Upper lobe of right lung (tissue), 1 donor: Measurements from ENCODE around the gene SPSB1. TPM values are rescaled to one million over a fixed set of nuclear protein-coding genes. Genes with fewer than 3 reads are reported as not detected.

Source experiments
- ATAC-seq: fragments of 200-7000 bp; cut with Tn5 transposase; one replicate; pipeline ENCODE4 v1.9.1; 2020; ENCODE audit warnings: mild to moderate bottlenecking, moderate library complexity
- DNase-seq: peaks from one replicate; pipeline ENCODE4 v3.0.0-alpha.2; 2020
- H3K27ac ChIP-seq: fragments of 200-600 bp; one replicate; pipeline ENCODE4 v1.8.0; 2022
- H3K27me3 ChIP-seq: fragments of 200-600 bp; one replicate; pipeline ENCODE4 v1.8.0; 2022; ENCODE audit warnings: mild to moderate bottlenecking
- H3K36me3 ChIP-seq: fragments of 200-600 bp; one replicate; pipeline ENCODE4 v1.8.0; 2022
- H3K4me1 ChIP-seq: fragments of 200-600 bp; one replicate; pipeline ENCODE4 v1.8.0; 2022
- H3K4me3 ChIP-seq: fragments of 200-600 bp; one replicate; pipeline ENCODE4 v1.8.0; 2022; ENCODE audit warnings: mild to moderate bottlenecking
- H3K9me3 ChIP-seq: fragments of 200-600 bp; one replicate; pipeline ENCODE4 v1.8.0; 2022
- intact Hi-C: fragments of 100-400 bp; cut with DNase I; formaldehyde crosslinking; loops from one replicate; pipeline ENCODE4 v1.11.0; 2022
- total RNA-seq: library from RNA; stranded (reverse); fragmentation: NEBNext Ultra II Directional; extraction: Animal tissue kit (Norgen Biotek cat#: 25700); gene quantifications from one replicate; pipeline ENCODE4 v1.2.1, GENCODE V29; 2021
- TF ChIP-seq, protein P1 (sequence below): fragments of 200-600 bp; IDR thresholded peaks from one replicate; pipeline ENCODE4 v1.8.0; 2022; ENCODE audit warnings: antibody characterized with exemption
- donor health status: DM: no; HTN: yes; CAD: no; lungs with severe emphysema.

The SPSB1 gene
- total RNA-seq, 1 donor from 2014 or later, result 29.0 TPM

- Histone ChIP-seq H3K27me3 (no peaks in the 10 kb centered on the region), H3K4me1 (peaks cover 15% of the 10 kb centered on the region), H3K4me3 (no peak overlapping the region), H3K36me3 (no peaks in the 10 kb centered on the region), H3K9me3 (no peaks in the 10 kb centered on the region), H3K27ac (no peak overlapping the region)
- DNase-seq, result no peak
- intact Hi-C loops, result no loop called here
- no peak for ATAC-seq
- TF ChIP-seq, protein P1, sequence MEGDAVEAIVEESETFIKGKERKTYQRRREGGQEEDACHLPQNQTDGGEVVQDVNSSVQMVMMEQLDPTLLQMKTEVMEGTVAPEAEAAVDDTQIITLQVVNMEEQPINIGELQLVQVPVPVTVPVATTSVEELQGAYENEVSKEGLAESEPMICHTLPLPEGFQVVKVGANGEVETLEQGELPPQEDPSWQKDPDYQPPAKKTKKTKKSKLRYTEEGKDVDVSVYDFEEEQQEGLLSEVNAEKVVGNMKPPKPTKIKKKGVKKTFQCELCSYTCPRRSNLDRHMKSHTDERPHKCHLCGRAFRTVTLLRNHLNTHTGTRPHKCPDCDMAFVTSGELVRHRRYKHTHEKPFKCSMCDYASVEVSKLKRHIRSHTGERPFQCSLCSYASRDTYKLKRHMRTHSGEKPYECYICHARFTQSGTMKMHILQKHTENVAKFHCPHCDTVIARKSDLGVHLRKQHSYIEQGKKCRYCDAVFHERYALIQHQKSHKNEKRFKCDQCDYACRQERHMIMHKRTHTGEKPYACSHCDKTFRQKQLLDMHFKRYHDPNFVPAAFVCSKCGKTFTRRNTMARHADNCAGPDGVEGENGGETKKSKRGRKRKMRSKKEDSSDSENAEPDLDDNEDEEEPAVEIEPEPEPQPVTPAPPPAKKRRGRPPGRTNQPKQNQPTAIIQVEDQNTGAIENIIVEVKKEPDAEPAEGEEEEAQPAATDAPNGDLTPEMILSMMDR, result no peak
These were observed 14.6 kb upstream of the SPSB1 start for GRCh38 chr1:9278116-9278515.

DNA sequence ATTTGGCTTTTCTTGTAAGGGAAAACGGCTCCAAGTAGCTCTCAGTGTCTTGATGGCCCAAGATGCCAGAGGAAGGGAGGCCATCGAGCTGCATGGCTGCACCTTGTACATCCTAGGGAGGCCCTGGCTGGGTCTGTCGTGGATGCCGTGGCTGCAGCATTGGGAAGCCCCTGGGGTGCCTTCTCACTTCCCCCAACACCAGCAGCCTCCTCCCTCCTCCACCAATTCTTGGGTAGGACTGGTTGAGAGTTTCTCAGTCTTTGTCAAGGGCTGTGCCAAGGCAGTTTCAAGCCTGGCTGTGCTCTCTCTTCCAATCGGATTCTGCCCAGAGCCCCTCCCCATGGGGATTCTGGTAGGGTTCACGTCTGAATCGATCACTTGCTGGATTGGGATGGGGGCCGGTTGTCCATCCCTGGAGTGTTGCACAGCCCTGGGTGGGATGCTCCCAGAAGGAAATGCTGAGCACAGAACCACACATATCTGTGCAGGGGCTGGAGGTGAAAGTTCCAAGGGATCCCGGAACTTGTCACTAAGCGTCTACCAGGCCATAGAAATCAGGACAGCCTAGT is 14.0 kb upstream of the SPSB1 start:
- intact Hi-C loops, result no loop called here
- Histone ChIP-seq H3K4me3 (no peak overlapping the region), H3K4me1 (peaks cover 15% of the 10 kb centered on the region), H3K27me3 (no peaks in the 10 kb centered on the region), H3K27ac (no peak overlapping the region), H3K9me3 (no peaks in the 10 kb centered on the region), H3K36me3 (no peaks in the 10 kb centered on the region)
- TF ChIP-seq, protein P1, result no peak
- ATAC-seq, result no peak
- no peak for DNase-seq

- peak; percentile 59 for ATAC-seq
- H3K27ac ChIP-seq, result no peak overlapping the region
- intact Hi-C loops, result no loop called here
These were observed 13.4 kb upstream of the SPSB1 start for GRCh38 chr1:9279172-9279840.

GRCh38 chr1:9280015-9280860 is 12.5 kb upstream of the SPSB1 start:
- ATAC-seq (peak; percentile 47), DNase-seq (no peak)
- H3K9me3 ChIP-seq, result no peaks in the 10 kb centered on the region
- H3K27ac ChIP-seq, result no peak overlapping the region
- no peak overlapping the region for H3K4me3 ChIP-seq
- TF ChIP-seq, protein P1, result no peak
- H3K27me3 ChIP-seq, result no peaks in the 10 kb centered on the region
- intact Hi-C loops, result loop anchor here (10.0 kb wide), 1 partner anchor 205 kb away; no protein-coding TSS in a partner anchor
- peaks cover 15% of the 10 kb centered on the region for H3K4me1 ChIP-seq
- no peaks in the 10 kb centered on the region for H3K36me3 ChIP-seq

More at GRCh38 chr1:9279172-9279840, 13.4 kb upstream of the SPSB1 start:
- Histone ChIP-seq H3K9me3 (no peaks in the 10 kb centered on the region), H3K36me3 (no peaks in the 10 kb centered on the region), H3K4me1 (peaks cover 15% of the 10 kb centered on the region), H3K27me3 (no peaks in the 10 kb centered on the region), H3K4me3 (no peak overlapping the region)
- TF ChIP-seq, protein P1, result no peak
- no peak for DNase-seq

- ATAC-seq (no peak), DNase-seq (no peak)
- TF ChIP-seq, protein P1, result no peak
- Histone ChIP-seq H3K4me1 (peaks cover 15% of the 10 kb centered on the region), H3K36me3 (no peaks in the 10 kb centered on the region), H3K27me3 (no peaks in the 10 kb centered on the region), H3K27ac (no peak overlapping the region), H3K4me3 (no peak overlapping the region), H3K9me3 (no peaks in the 10 kb centered on the region)
- intact Hi-C loops, result loop anchor here (10.0 kb wide), 1 partner anchor 204 kb away; no protein-coding TSS in a partner anchor
These were observed 11.4 kb upstream of the SPSB1 start for GRCh38 chr1:9281071-9281827.
